GM21529 (cell line): ENCODE measurements around the gene ZFP64.

ENCODE experiments used
- ATAC-seq: cut with Tn5 transposase; IDR thresholded peaks from one replicate; pipeline ENCODE4 v1.9.1; 2021; ENCODE audit not compliant: unreplicated experiment

The ZFP64 gene

GRCh38 chr20:52110456-52110855 lies 81.1 kb downstream of the ZFP64 start:
- ATAC-seq, result no peak

- ATAC-seq, result no peak
Observed at GRCh38 chr20:52105442-52106422, 85.8 kb downstream of the ZFP64 start.

- ATAC-seq, result no peak
Observed at GRCh38 chr20:52104546-52105441, 86.8 kb downstream of the ZFP64 start.

- ATAC-seq, result no peak
Observed at GRCh38 chr20:52103913-52104545, 87.5 kb downstream of the ZFP64 start.

- ATAC-seq, result no peak
Observed at GRCh38 chr20:52103335-52103912, 88.2 kb downstream of the ZFP64 start.

GRCh38 chr20:52102559-52102958 lies 89.0 kb downstream of the ZFP64 start:
- no peak for ATAC-seq

- ATAC-seq, result no peak
Observed at GRCh38 chr20:52102126-52102525, 89.5 kb downstream of the ZFP64 start.
